HepG2 (cell line): ENCODE results near the gene FAM120C. TPM values are rescaled to one million over a fixed set of nuclear protein-coding genes. Genes with fewer than 3 reads are reported as not detected.

ENCODE experiments used
- ATRX ChIP-seq: sonication (generic); formaldehyde crosslinking; IDR thresholded peaks from 2 replicates; pipeline ENCODE4 v1.4.0; 2020; ENCODE audit warnings: missing genetic modification reagents, borderline replicate concordance
- BRCA1 ChIP-seq: sonication (generic); formaldehyde crosslinking; IDR thresholded peaks from 2 replicates; pipeline ENCODE4 v1.4.0; 2020; ENCODE audit warnings: missing genetic modification reagents
- BRD4 ChIP-seq: sonication (generic); formaldehyde crosslinking; IDR thresholded peaks from 2 replicates; pipeline ENCODE4 v1.4.0; 2020; ENCODE audit warnings: missing genetic modification reagents
- CBX1 ChIP-seq: IDR thresholded peaks from one replicate; pipeline ENCODE4 v1.6.1; 2016; ENCODE audit warnings: antibody characterized with exemption, low read depth
- CHCHD3 ChIP-seq: sonication (generic); formaldehyde crosslinking; IDR thresholded peaks from 2 replicates; pipeline ENCODE4 v1.8.0; 2022; ENCODE audit warnings: mild to moderate bottlenecking, missing genetic modification reagents, moderate library complexity
- CREM ChIP-seq, 2 experiments: sonication (generic) in 1 of 2; formaldehyde crosslinking in 1 of 2; IDR thresholded peaks; 2 replicates each; pipeline versions ENCODE4 v1.4.0 to v1.6.1; 2016 to 2020; ENCODE audit warnings: antibody characterized with exemption in 1 of 2, mild to moderate bottlenecking in 1 of 2, missing genetic modification reagents in 1 of 2
- CTCF ChIP-seq: sonication (generic); formaldehyde crosslinking; IDR thresholded peaks from 2 replicates; pipeline ENCODE4 v1.5.0; 2020; ENCODE audit warnings: mild to moderate bottlenecking, missing genetic modification reagents, moderate library complexity
- DPF2 ChIP-seq: sonication (generic); formaldehyde crosslinking; IDR thresholded peaks from 2 replicates; pipeline ENCODE4 v1.4.0; 2020; ENCODE audit warnings: mild to moderate bottlenecking, low read depth, missing genetic modification reagents, borderline replicate concordance
- EHMT2 ChIP-seq: fragments of 200-600 bp; sonication (generic); IDR thresholded peaks from 2 replicates; pipeline ENCODE4 v1.7.0; 2017; ENCODE audit warnings: antibody characterized with exemption, low read depth, low read length, borderline replicate concordance
- EP300 ChIP-seq, 3 experiments: sonication (generic) in 1 of 3; formaldehyde crosslinking in 1 of 3; IDR thresholded peaks; 2 replicates each; pipeline versions ENCODE4 v1.5.1 to v1.6.1; 2011 to 2020; ENCODE audit warnings: low read depth in 2 of 3, low read length in 2 of 3, borderline replicate concordance in 1 of 3, improper control_type of control experiment in 1 of 3, mild to moderate bottlenecking in 1 of 3, missing genetic modification reagents in 1 of 3, moderate library complexity in 1 of 3
- FIP1L1 ChIP-seq: fragments of 200-400 bp; formaldehyde crosslinking; IDR thresholded peaks from 2 replicates; pipeline ENCODE4 v1.6.1; 2018; ENCODE audit warnings: low read depth, mild to moderate bottlenecking, low read length, moderate library complexity, borderline replicate concordance; ENCODE audit not compliant: insufficient read depth
- GATA4 ChIP-seq: sonication (generic); IDR thresholded peaks from 2 replicates; pipeline ENCODE4 v1.6.1; 2016; ENCODE audit warnings: antibody characterized with exemption, low read depth, borderline replicate concordance
- KMT2B ChIP-seq: IDR thresholded peaks from 2 replicates; pipeline ENCODE4 v1.6.1; 2016; ENCODE audit warnings: missing genetic modification reagents, missing compliant biosample characterization
- NFE2 ChIP-seq: sonication (generic); formaldehyde crosslinking; IDR thresholded peaks from 2 replicates; pipeline ENCODE4 v1.4.0; 2020; ENCODE audit warnings: missing genetic modification reagents
- RNF2 ChIP-seq: fragments of 450-650 bp; conservative IDR thresholded peaks from 2 replicates; pipeline ENCODE4 v1.6.1; 2016; ENCODE audit warnings: low read depth
- TARDBP ChIP-seq: sonication (generic); formaldehyde crosslinking; IDR thresholded peaks from 2 replicates; pipeline ENCODE4 v1.8.0; 2022; ENCODE audit warnings: mild to moderate bottlenecking, missing genetic modification reagents
- TEAD2 ChIP-seq: sonication (generic); formaldehyde crosslinking; IDR thresholded peaks from 2 replicates; pipeline ENCODE4 v1.9.0; 2021; ENCODE audit warnings: missing genetic modification reagents
- TEAD3 ChIP-seq: optimal IDR thresholded peaks from 2 replicates; pipeline ENCODE3; 2016; ENCODE audit warnings: borderline replicate concordance
- ZBTB1 ChIP-seq: sonication (generic); formaldehyde crosslinking; IDR thresholded peaks from 2 replicates; pipeline ENCODE4 v1.4.0; 2020; ENCODE audit warnings: missing genetic modification reagents, borderline replicate concordance
- ZNF124 ChIP-seq: sonication (generic); formaldehyde crosslinking; IDR thresholded peaks from 2 replicates; pipeline ENCODE4 v1.4.0; 2020; ENCODE audit warnings: missing genetic modification reagents
- ZNF331 ChIP-seq: sonication (generic); formaldehyde crosslinking; IDR thresholded peaks from 2 replicates; pipeline ENCODE4 v1.4.0; 2020; ENCODE audit warnings: missing genetic modification reagents
- ZNF546 ChIP-seq: sonication (generic); formaldehyde crosslinking; conservative IDR thresholded peaks from 2 replicates; pipeline ENCODE4 v1.8.1; 2023; ENCODE audit warnings: mild to moderate bottlenecking, missing genetic modification reagents
- ZNF549 ChIP-seq: sonication (generic); formaldehyde crosslinking; IDR thresholded peaks from 2 replicates; pipeline ENCODE4 v1.5.0; 2020; ENCODE audit warnings: missing genetic modification reagents
- ZNF576 ChIP-seq: sonication (generic); formaldehyde crosslinking; IDR thresholded peaks from 2 replicates; pipeline ENCODE4 v1.4.0; 2020; ENCODE audit warnings: mild to moderate bottlenecking, missing genetic modification reagents
- ZNF672 ChIP-seq: sonication (generic); formaldehyde crosslinking; IDR thresholded peaks from 2 replicates; pipeline ENCODE4 v1.8.1; 2022; ENCODE audit warnings: missing genetic modification reagents
- ZNF720 ChIP-seq: sonication (generic); formaldehyde crosslinking; IDR thresholded peaks from 2 replicates; pipeline ENCODE4 v1.4.0; 2020; ENCODE audit warnings: missing genetic modification reagents
- ZSCAN12 ChIP-seq: sonication (generic); formaldehyde crosslinking; IDR thresholded peaks from 2 replicates; pipeline ENCODE4 v1.9.0; 2021; ENCODE audit warnings: mild to moderate bottlenecking, missing genetic modification reagents
- ZSCAN9 ChIP-seq: IDR thresholded peaks from 2 replicates; pipeline ENCODE4 v1.6.1; 2016; ENCODE audit warnings: borderline replicate concordance
- polyA plus RNA-seq, 8 experiments: library from polyadenylated mRNA; depleted of rRNA in 3 of 8; stranded (reverse) in 7 of 8; unstranded in 1 of 8; fragments of >200 nt; fragmentation: Illumina TruSeq in 4 of 8; extraction: Trizol in 4 of 8; gene quantifications; 2 replicates each; pipeline versions ENCODE4 v1.2.1 to v1.2.3, GENCODE V29; 2011 to 2016; ENCODE audit warnings: low read depth in 4 of 8, missing spikeins in 1 of 8, mixed read lengths in 1 of 8; ENCODE audit not compliant: insufficient read depth in 1 of 8
- total RNA-seq, 5 experiments: library from RNA; depleted of rRNA; stranded (reverse); fragments of >200 nt; fragmentation: Illumina TruSeq; extraction: Trizol; gene quantifications; 2 replicates each; pipeline ENCODE4 v1.2.3, GENCODE V29; 2016; ENCODE audit warnings: low read depth in 1 of 5

Gene FAM120C
- total and polyA plus RNA-seq, 2 of the 13 experiments (the other 11 are each of a cell fraction or from before 2014, with no cell fraction given), result 4.6 to 7.4 TPM

- TF ChIP-seq BRD4 (CRISPR knock-in tag) (no peak), CBX1 (no peak), ZNF720 (CRISPR knock-in tag) (no peak), FIP1L1 (0 out of 2 replicates have a peak, but pooled peaks have one; percentile 37), GATA4 (no peak), ZSCAN12 (CRISPR knock-in tag) (no peak), EHMT2 (no peak), CTCF (0 out of 2 replicates have a peak, but pooled peaks have one; percentile 2), TEAD3 (no peak), ZNF546 (CRISPR knock-in tag) (no peak), NFE2 (CRISPR knock-in tag) (no peak), ZSCAN9 (CRISPR knock-in tag) (no peak), ZNF331 (CRISPR knock-in tag) (no peak), ZNF124 (CRISPR knock-in tag) (no peak), EP300 (IDR thresholded peaks at IDR 0.05; ENCODE audit: low read depth in 2 of 2, low read length in 2 of 2) (peak in 1 of 2 experiments; percentile 18; a peak in 1 of 4 replicates), EP300 (CRISPR knock-in tag; IDR thresholded peaks at IDR 0.05; ENCODE audit: borderline replicate concordance) (no peak), KMT2B (CRISPR knock-in tag) (peak; percentile 49; the same call in 1 of the 2 replicates), RNF2 (no peak), DPF2 (CRISPR knock-in tag) (no peak), BRCA1 (no peak), TARDBP (CRISPR knock-in tag) (peak; percentile 39; the same call in 1 of the 2 replicates), ATRX (CRISPR knock-in tag) (no peak), ZNF549 (CRISPR knock-in tag) (no peak), CHCHD3 (CRISPR knock-in tag) (no peak), CREM (IDR thresholded peaks at IDR 0.05) (peak; percentile 56), CREM (CRISPR knock-in tag; IDR thresholded peaks at IDR 0.05) (no peak), ZNF576 (CRISPR knock-in tag) (no peak), ZBTB1 (CRISPR knock-in tag) (no peak), ZNF672 (no peak), TEAD2 (CRISPR knock-in tag) (no peak)
Observed at GRCh38 chrX:54044126-54044876, 138.8 kb downstream of the FAM120C start, which contains the start of gene PHF8 (continued).
